C4-2B (cell line): ENCODE data around the gene IRF6.

ENCODE experiments used
- ZFX ChIP-seq: fragments of 450-650 bp; IDR thresholded peaks from 2 replicates; pipeline ENCODE4 v1.6.1; 2017
- TF ChIP-seq, protein P1 (sequence below): fragments of 450-650 bp; conservative IDR thresholded peaks from 2 replicates; pipeline ENCODE4 v1.5.1; 2017; ENCODE audit warnings: mild to moderate bottlenecking

- TF ChIP-seq, protein P1, sequence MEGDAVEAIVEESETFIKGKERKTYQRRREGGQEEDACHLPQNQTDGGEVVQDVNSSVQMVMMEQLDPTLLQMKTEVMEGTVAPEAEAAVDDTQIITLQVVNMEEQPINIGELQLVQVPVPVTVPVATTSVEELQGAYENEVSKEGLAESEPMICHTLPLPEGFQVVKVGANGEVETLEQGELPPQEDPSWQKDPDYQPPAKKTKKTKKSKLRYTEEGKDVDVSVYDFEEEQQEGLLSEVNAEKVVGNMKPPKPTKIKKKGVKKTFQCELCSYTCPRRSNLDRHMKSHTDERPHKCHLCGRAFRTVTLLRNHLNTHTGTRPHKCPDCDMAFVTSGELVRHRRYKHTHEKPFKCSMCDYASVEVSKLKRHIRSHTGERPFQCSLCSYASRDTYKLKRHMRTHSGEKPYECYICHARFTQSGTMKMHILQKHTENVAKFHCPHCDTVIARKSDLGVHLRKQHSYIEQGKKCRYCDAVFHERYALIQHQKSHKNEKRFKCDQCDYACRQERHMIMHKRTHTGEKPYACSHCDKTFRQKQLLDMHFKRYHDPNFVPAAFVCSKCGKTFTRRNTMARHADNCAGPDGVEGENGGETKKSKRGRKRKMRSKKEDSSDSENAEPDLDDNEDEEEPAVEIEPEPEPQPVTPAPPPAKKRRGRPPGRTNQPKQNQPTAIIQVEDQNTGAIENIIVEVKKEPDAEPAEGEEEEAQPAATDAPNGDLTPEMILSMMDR: no peak
- TF ChIP-seq ZFX: no peak
Observed at GRCh38 chr1:209738270-209738669, 67.7 kb downstream of the IRF6 start.
